DOHH2 (cell line): ENCODE results near the gene ZBTB24.

Source experiments
- H3F3A ChIP-seq: fragments of 200-600 bp; sonication (generic), shearing (Covaris generic); 2 replicates; pipeline ENCODE4 v1.6.0; 2016; ENCODE audit warnings: antibody characterized with exemption, mild to moderate bottlenecking; ENCODE audit not compliant: control insufficient read depth, insufficient read depth
- H3K27ac ChIP-seq: fragments of 200-600 bp; sonication (generic); 2 replicates; pipeline ENCODE4 v1.5.1; 2014; ENCODE audit warnings: low read depth, mild to moderate bottlenecking, low read length, moderate library complexity
- H3K27me3 ChIP-seq: fragments of 200-600 bp; sonication (generic); 2 replicates; pipeline ENCODE4 v1.6.1; 2014; ENCODE audit warnings: mild to moderate bottlenecking, low read length, mixed read lengths; ENCODE audit not compliant: control insufficient read depth
- H3K36me3 ChIP-seq: fragments of 200-600 bp; sonication (generic); 2 replicates; pipeline ENCODE4 v1.6.1; 2014; ENCODE audit warnings: mild to moderate bottlenecking, low read length, moderate library complexity, mixed read lengths; ENCODE audit not compliant: control insufficient read depth
- H3K4me1 ChIP-seq: fragments of 200-600 bp; sonication (generic); 2 replicates; pipeline ENCODE4 v1.6.1; 2014; ENCODE audit warnings: mild to moderate bottlenecking, low read length, mixed read lengths; ENCODE audit not compliant: control insufficient read depth
- H3K4me2 ChIP-seq: fragments of 200-600 bp; sonication (generic); 2 replicates; pipeline ENCODE4 v1.6.0; 2014; ENCODE audit warnings: mild to moderate bottlenecking, low read length, moderate library complexity
- H3K4me3 ChIP-seq: fragments of 200-600 bp; sonication (generic); 2 replicates; pipeline ENCODE4 v1.5.1; 2014; ENCODE audit warnings: mild to moderate bottlenecking, low read length, mixed read lengths
- H3K79me2 ChIP-seq: fragments of 200-600 bp; sonication (generic); 2 replicates; pipeline ENCODE4 v1.6.1; 2014; ENCODE audit warnings: mild to moderate bottlenecking, low read length, mixed read lengths; ENCODE audit not compliant: control insufficient read depth
- H3K9me2 ChIP-seq: fragments of 200-600 bp; sonication (generic); replicated peaks from 2 replicates; pipeline ENCODE4 v1.6.1; 2014; ENCODE audit warnings: mild to moderate bottlenecking, low read length, mixed read lengths; ENCODE audit not compliant: control insufficient read depth
- H3K9me3 ChIP-seq: fragments of 200-600 bp; sonication (generic); 2 replicates; pipeline ENCODE4 v1.6.1; 2014; ENCODE audit warnings: antibody characterized with exemption, low read length, mixed read lengths; ENCODE audit not compliant: control insufficient read depth, insufficient read depth
- H4K20me1 ChIP-seq: fragments of 200-600 bp; sonication (generic); 2 replicates; pipeline ENCODE4 v1.6.0; 2014; ENCODE audit warnings: low read depth, mild to moderate bottlenecking, antibody characterized with exemption, low read length, moderate library complexity; ENCODE audit not compliant: control insufficient read depth, insufficient read depth
- CTCF ChIP-seq: fragments of 200-600 bp; sonication (generic); IDR thresholded peaks from one replicate; pipeline ENCODE4 v1.5.1; 2014; ENCODE audit warnings: antibody characterized with exemption, mild to moderate bottlenecking, low read depth, low read length; ENCODE audit not compliant: poor library complexity, severe bottlenecking
- EZH2phosphoT487 ChIP-seq: fragments of 200-600 bp; sonication (generic); IDR thresholded peaks from 2 replicates; pipeline ENCODE4 v1.6.1; 2017; ENCODE audit warnings: borderline replicate concordance, mild to moderate bottlenecking, antibody characterized with exemption, low read length, moderate library complexity, mixed read lengths

Gene ZBTB24

DNA sequence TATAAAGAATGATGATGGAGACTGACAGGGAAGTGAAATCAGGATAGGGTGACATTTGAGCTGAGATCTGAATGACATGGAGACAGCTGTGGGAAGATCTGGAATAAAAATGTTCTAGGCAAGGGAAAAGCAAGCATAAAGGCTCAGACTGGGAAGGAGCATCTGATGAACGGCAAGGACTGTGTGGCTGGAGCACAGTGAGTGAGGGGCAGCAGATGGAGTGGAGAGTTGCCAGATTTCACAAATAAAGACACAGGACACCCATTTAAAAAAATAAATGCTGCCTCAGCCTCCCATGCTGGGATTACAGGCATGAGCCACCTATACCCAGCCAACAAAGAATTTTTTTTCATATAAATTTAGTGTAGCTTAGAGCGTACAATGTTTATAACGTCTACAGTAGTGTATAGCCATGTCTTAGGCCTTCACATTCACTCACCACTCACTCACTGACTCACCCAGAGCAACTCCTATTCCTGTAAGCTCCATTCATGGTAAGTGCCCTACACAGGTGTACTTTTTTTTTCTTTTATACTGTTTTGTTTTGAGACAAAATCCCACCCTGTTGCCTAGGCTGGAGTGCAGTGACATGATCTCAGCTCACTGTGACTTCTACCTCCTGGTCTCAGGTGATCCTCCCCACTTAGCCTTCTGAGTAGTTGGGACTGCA, 2.4 kb upstream of the ZBTB24 start:
- H3K27me3 ChIP-seq, result no peaks in the 10 kb centered on the region; the same call in 1 of the 2 replicates
- peaks cover 17% of the 10 kb centered on the region for H3K36me3 ChIP-seq
- H3K9me3 ChIP-seq, result no peaks in the 10 kb centered on the region
- no peak overlapping the region for H3K27ac ChIP-seq
- peaks cover 4% of the 10 kb centered on the region for H3F3A ChIP-seq
- peaks cover 5% of the 10 kb centered on the region; the same call in 1 of the 2 replicates for H4K20me1 ChIP-seq
- H3K4me3 ChIP-seq, result no peak overlapping the region
- H3K4me2 ChIP-seq, result no peak overlapping the region
- H3K4me1 ChIP-seq, result peaks cover 28% of the 10 kb centered on the region
- H3K9me2 ChIP-seq, result no peaks in the 10 kb centered on the region
- peaks cover 26% of the 10 kb centered on the region for H3K79me2 ChIP-seq
- TF ChIP-seq CTCF (no peak), EZH2phosphoT487 (no peak)

GRCh38 chr6:109484122-109484521, 1.1 kb upstream of the ZBTB24 start:
- no peaks in the 10 kb centered on the region; the same call in 1 of the 2 replicates for H3K27me3 ChIP-seq
- peaks cover 4% of the 10 kb centered on the region for H3F3A ChIP-seq
- H4K20me1 ChIP-seq, result peaks cover 5% of the 10 kb centered on the region
- no peaks in the 10 kb centered on the region for H3K9me3 ChIP-seq
- TF ChIP-seq EZH2phosphoT487, result no peak
- TF ChIP-seq CTCF, result no peak
- peaks cover 38% of the 10 kb centered on the region for H3K79me2 ChIP-seq
- peaks cover 37% of the 10 kb centered on the region for H3K4me1 ChIP-seq
- peak overlapping the region; percentile 73 for H3K4me3 ChIP-seq
- peaks cover 28% of the 10 kb centered on the region for H3K36me3 ChIP-seq
- no peaks in the 10 kb centered on the region for H3K9me2 ChIP-seq
- no peak overlapping the region for H3K27ac ChIP-seq
- H3K4me2 ChIP-seq, result peak overlapping the region; percentile 75

DNA sequence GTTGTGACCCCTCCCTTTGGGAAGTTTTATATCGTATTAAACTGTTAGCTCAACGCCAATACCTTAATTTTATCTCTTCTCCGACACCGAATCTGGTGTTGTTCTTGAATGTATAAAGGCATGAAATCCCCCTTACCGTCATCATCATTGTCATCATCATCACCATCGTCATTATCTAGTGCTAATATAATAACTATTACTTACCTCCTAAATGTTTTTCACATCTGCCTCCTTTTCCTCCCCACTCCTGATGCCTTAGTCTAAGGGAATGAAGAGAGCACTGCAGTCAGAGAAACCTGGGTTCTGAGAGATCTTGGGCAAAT, 677 bp upstream of the ZBTB24 start:
- TF ChIP-seq EZH2phosphoT487 (no peak), CTCF (no peak)
- H3K9me2 ChIP-seq, result no peaks in the 10 kb centered on the region
- H3K4me3 ChIP-seq, result peak overlapping the region; percentile 73
- H3K4me1 ChIP-seq, result peaks cover 42% of the 10 kb centered on the region
- H3F3A ChIP-seq, result peaks cover 4% of the 10 kb centered on the region
- no peaks in the 10 kb centered on the region; the same call in 1 of the 2 replicates for H3K27me3 ChIP-seq
- peak overlapping the region; percentile 75 for H3K4me2 ChIP-seq
- no peak overlapping the region for H3K27ac ChIP-seq
- peaks cover 42% of the 10 kb centered on the region for H3K79me2 ChIP-seq
- H3K36me3 ChIP-seq, result peaks cover 32% of the 10 kb centered on the region
- peaks cover 8% of the 10 kb centered on the region for H4K20me1 ChIP-seq
- H3K9me3 ChIP-seq, result no peaks in the 10 kb centered on the region
